HG03558 (cell line): Measurements from ENCODE around the gene BAIAP2.

ENCODE experiments used
- ATAC-seq: cut with Tn5 transposase; IDR thresholded peaks from one replicate; pipeline ENCODE4 v1.9.1; 2021; ENCODE audit warnings: moderate number of reproducible peaks; ENCODE audit not compliant: unreplicated experiment; ENCODE audit errors: extremely low read depth

Gene BAIAP2

GRCh38 chr17:81034779-81035520, at the start of gene BAIAP2:
Gene BAIAP2, plus strand, starts transcription at chr17:81035151. Its CDS starts 104 bp downstream, at chr17:81035255.
- ATAC-seq, result no peak

GRCh38 chr17:80986046-80986445, 48.9 kb upstream of the BAIAP2 start:
- ATAC-seq, result no peak

DNA sequence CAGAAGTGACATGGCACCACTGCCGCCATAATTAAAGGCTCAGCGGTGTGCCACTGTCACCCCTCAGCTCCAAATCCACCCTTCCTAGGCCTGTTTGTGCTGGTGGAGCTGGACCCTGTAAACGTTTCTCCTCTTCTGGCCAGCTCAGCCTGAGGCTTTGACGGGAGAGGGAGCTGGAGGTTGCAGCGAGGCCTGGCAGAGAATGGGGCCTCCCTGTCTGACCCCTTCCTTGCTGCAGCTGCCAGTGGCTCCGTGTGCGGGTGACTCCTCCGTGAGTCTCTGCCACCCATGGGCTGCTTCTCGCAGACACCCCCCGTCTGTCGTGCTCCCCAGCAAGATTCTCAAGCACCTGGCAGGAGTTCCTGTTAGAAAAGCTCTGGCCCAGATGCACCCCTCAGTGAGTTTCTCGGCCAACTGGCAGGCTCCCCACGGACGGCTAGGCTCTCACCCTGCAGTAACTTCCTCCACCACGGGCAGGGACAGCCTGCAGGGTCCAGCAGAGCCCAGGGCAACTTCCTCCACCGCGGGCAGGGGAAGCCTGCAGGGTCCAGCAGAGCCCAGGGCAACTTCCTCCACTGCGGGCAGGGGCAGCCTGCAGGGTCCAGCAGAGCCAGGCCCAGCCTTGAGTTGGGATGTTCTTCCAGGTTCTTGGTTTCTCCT, 48.0 kb upstream of the BAIAP2 start:
- no peak for ATAC-seq

DNA sequence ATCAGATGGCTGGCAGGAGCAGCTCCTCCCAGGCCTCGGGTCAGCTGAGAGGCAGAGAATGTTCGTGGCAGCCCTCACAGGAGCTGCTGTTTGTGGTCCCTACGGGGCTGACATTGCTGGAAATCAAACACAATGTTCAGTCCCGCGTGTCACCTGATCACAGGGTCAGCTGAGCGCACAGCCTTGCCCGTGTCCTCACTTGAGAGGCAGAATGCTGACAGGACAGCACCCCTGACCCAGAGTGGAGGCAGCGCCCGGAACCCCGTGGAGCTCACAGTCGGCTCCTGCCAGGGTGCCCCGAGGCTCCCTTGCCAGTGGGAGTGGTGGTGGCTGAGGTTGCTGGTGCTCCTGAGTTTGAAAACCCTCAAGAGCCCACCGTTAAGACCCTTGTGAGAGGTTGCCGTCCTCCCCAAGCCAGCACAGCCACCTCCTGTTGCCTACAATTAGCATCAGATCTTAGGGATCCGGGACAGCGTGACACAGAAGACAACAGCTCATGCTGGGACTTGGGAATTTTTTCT, 47.0 kb upstream of the BAIAP2 start:
- ATAC-seq, result no peak

DNA sequence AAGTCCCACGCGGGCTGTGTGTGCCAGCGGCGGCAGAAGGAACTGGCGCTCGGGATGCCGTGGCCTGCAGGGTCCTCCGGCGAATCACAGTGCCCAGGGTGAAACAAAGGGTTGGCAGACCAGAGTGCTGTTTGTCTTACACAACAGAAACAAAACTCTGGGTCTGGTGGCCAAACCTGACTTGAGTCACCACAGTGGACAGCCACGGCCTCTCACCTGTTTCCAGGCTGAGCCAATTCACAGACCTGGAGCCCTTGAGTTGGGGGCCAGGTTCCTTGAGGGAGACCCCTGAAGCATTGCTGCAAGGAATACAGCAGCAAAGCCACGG, 45.4 kb upstream of the BAIAP2 start:
- ATAC-seq, result no peak

DNA sequence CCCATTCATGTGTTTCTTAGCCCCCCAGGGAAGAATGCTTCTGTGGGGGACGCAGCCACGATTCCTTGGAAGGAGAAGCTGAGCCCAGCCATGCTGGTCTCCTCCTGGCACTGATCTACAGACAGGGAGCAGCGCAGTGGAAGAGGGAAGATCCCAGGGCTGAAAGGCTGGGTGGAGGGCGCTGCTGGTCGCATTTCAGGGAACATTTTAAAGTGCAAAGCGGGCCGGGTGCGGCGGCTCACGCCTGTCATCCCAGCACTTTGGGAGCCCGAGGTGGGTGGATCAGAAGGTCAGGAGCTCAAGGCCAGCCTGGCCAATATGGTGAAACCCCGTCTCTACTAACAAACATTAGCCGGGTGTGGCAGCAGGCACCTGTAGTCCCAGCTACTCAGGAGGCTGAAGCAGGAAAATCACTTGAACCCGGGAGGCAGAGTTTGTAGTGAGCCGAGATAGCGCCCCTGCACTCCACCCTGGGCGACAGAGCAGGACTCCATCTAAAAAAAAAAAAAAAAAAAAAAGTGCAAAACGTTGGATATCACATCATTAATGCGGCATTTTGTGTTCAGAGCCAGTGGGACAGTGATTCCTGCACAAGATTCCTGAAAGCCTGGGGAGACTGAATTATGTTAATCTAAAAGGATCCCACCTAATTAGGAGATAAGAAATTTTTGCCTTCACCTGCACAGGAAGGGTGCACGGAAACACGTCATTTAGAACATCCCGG, 43.9 kb upstream of the BAIAP2 start:
- ATAC-seq, result no peak

GRCh38 chr17:80991645-80992076, 43.3 kb upstream of the BAIAP2 start, which contains the start of gene CHMP6:
Gene CHMP6, plus strand, starts transcription at chr17:80991841. Its CDS starts 78 bp downstream, at chr17:80991919.
- ATAC-seq, result no peak

GRCh38 chr17:80992077-80992947, 42.6 kb upstream of the BAIAP2 start:
- no peak for ATAC-seq

- ATAC-seq, result no peak
Observed at GRCh38 chr17:80992948-80993624, 41.9 kb upstream of the BAIAP2 start.

DNA sequence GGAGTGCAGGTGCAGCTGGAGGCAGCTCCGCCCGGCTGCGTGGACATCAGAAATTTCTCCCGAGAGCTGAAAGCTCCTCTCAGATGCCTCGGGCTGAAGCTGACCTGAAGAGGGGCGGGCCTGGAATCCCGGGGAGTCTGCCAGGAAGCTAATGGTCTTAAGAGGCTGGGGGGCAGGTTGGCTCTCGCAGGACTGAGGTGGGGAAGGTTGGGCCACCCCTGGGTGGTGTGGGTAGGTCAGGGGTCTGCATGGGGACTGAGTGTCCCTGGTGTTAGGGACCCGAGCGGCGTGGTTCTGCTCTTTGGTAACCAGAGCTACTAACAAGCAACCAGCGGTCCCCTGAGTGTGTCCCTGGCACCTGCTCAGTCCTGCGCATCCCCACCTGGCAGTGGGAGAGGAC, 39.8 kb upstream of the BAIAP2 start:
- no peak for ATAC-seq

DNA sequence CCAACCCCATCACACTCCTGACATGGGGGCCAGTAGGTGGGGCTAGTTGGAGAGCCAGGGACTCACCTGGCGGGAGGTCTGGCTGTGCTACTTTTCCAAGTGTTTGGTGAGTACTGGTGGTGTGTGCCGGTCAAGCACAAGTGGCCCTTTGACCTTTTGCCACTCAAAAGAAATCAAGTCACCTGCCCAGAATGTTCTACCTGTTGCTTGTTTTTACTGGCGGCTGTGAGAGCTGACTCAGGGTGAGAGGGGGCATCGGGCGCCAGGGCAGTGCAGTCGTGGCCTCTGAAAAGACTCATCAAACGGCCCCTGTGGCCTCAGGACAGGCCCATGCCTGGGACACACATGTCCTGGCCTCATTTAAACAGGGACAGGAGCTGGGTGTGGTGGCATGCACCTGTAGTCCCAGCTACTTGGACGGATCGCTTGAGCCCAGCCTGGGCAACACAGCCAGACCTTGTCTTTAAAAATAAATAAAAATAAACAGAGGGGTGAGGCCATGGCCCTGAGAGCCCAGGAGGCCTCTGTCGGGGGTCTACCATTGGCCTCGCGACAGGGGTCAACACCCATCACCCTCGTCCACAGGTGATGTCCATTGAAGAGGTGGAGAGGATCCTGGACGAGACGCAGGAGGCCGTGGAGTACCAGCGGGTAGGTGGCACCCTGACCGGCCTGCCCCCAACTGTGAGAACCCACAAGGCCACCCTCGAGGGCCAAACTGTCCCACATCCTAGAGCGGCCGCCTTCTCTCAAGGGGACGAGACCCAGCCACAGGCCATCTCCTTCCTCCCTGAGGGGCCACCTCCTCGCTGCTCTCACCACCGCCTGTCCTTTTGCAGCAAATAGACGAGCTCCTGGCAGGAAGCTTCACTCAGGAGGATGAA, 38.3 kb upstream of the BAIAP2 start:
- ATAC-seq, result no peak

- ATAC-seq, result no peak
Observed at GRCh38 chr17:80997424-80998117, 37.4 kb upstream of the BAIAP2 start.

DNA sequence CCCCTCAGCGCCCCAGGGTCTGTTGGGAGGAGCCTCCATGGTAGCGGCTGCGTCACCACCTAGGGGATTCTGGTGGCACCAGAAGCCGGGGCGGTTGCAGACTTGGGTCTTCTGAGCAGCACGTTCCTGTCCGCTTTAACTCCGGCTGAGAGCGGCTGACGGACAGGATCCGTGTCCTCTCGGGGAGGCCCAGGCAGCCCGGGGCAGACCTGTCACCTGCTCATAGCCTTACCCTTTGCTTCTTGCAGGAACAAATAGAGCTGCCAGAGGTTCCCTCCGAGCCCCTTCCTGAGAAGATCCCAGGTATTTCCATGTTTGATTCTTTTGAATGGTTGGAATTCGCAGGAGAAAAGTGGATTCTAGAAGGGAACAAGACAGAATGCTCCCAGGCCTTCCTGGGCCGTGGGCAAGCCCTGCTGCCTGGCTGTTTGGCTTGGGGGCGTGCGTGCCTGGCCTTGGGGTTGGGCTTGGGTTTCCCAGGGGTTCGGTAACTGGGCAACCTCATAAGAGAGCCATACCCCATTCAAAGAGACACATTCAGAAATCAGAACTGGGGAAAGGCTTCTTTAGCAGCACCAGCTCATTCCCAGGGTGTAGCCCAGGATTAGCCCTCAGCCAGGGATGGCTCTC, 36.7 kb upstream of the BAIAP2 start:
- no peak for ATAC-seq

- no peak for ATAC-seq
Observed at GRCh38 chr17:80998748-80999535, 36.0 kb upstream of the BAIAP2 start.

GRCh38 chr17:80999536-81000333, 35.2 kb upstream of the BAIAP2 start:
- no peak for ATAC-seq

DNA sequence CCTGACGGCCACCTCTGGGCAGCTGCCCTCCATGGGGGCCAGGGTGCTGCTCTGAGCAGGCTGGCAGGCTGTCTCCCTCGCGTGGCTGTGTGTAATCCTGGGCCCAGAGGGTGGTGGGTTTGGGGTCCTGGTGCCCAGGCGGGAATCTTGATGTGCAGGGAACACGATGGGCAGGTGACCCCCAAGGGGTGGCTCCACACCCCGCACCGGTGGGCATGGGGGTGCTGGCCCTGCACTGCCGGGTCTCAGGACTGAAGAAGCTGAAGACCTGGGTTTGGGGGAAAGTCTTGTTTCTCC, 34.7 kb upstream of the BAIAP2 start:
- ATAC-seq, result no peak
